Liver (tissue), 3 donors: ENCODE measurements around the gene PDCD10.

Experiments used
- CTCF ChIP-seq: fragments of 150-350 bp; IDR thresholded peaks from 2 replicates; pipeline ENCODE4 v1.5.1; 2017; ENCODE audit warnings: improper control_type of control experiment, low read depth, low read length; ENCODE audit not compliant: missing input control
- EGR1 ChIP-seq, 2 donors: IDR thresholded peaks; 2 replicates each; pipeline ENCODE4 v1.6.1; 2016 to 2018; ENCODE audit warnings: antibody characterized with exemption in 2 of 2, low read depth in 2 of 2
- donor health status: healthy.
- donor health status: healthy.

GRCh38 chr3:167728176-167728575 is 6.5 kb downstream of the PDCD10 start:
- TF ChIP-seq EGR1 (IDR thresholded peaks at IDR 0.05; ENCODE audit: low read depth in 2 of 2) (no peak), CTCF (no peak)
